HEK293 (cell line): ENCODE measurements around the gene ST8SIA4.

Experiments used
- CTCF ChIA-PET: fragments of 350-600 bp; formaldehyde crosslinking; extraction: SDS; loops from one replicate; lab custom pipeline; 2021; ENCODE audit warnings: antibody characterized with exemption; lab: Yijun Ruan, JAX
- POLR2A ChIA-PET: fragments of 300-600 bp; formaldehyde crosslinking; extraction: SDS; loops from one replicate; lab custom pipeline; 2020; ENCODE audit warnings: antibody characterized with exemption, inconsistent platforms; lab: Yijun Ruan, JAX
- H3K27ac ChIP-seq: fragments of 200-500 bp; sonication (Bioruptor generic); 2 replicates; pipeline ENCODE4 v1.5.1; 2014; ENCODE audit warnings: low read depth, low read length, control low read depth, inconsistent platforms; ENCODE audit errors: extremely low read depth
- H3K36me3 ChIP-seq, 2 experiments: fragments of 200-500 bp in 1 of 2; sonication (Bioruptor generic) in 1 of 2; 1 replicate in 1 of 2; 2 replicates in 1 of 2; pipeline ENCODE4 v1.5.1; 2014 to 2017; ENCODE audit warnings: inconsistent platforms in 2 of 2, low read length in 2 of 2; ENCODE audit not compliant: control insufficient read depth in 2 of 2, insufficient read depth in 1 of 2
- H3K4me1 ChIP-seq: fragments of 200-500 bp; sonication (Bioruptor generic); 2 replicates; pipeline ENCODE4 v1.5.1; 2014; ENCODE audit warnings: mild to moderate bottlenecking, low read length, inconsistent platforms; ENCODE audit not compliant: control insufficient read depth, insufficient read depth
- H3K4me3 ChIP-seq: 2 replicates; pipeline ENCODE4 v1.5.1; 2011; ENCODE audit warnings: low read depth, mild to moderate bottlenecking, control low read depth, low read length, moderate library complexity
- H3K9me3 ChIP-seq: fragments of 200-500 bp; sonication (Bioruptor generic); 2 replicates; pipeline ENCODE4 v1.5.1; 2014; ENCODE audit warnings: low read depth, low read length, inconsistent platforms; ENCODE audit not compliant: control insufficient read depth, insufficient read depth
- GFI1B ChIP-seq: fragments of 450-650 bp; formaldehyde crosslinking; IDR thresholded peaks from 2 replicates; pipeline ENCODE4 v1.5.1; 2016; ENCODE audit warnings: missing biosample characterization, missing genetic modification characterization
- INSM2 ChIP-seq: fragments of 450-650 bp; formaldehyde crosslinking; IDR thresholded peaks from 2 replicates; pipeline ENCODE4 v1.5.1; 2016; ENCODE audit warnings: missing biosample characterization, missing genetic modification characterization
- PBX3 ChIP-seq: sonication (generic); formaldehyde crosslinking; IDR thresholded peaks from 2 replicates; pipeline ENCODE4 v1.8.1; 2022; ENCODE audit warnings: mild to moderate bottlenecking, moderate library complexity, missing genetic modification reagents
- SP7 ChIP-seq: fragments of 450-650 bp; formaldehyde crosslinking; IDR thresholded peaks from 2 replicates; pipeline ENCODE4 v1.5.1; 2016; ENCODE audit warnings: missing biosample characterization, missing genetic modification characterization
- YY1 ChIP-seq: fragments of 450-650 bp; formaldehyde crosslinking; IDR thresholded peaks from 2 replicates; pipeline ENCODE4 v1.5.1; 2018; ENCODE audit warnings: missing biosample characterization, missing genetic modification characterization
- ZBTB11 ChIP-seq: fragments of 450-650 bp; formaldehyde crosslinking; conservative IDR thresholded peaks from 2 replicates; pipeline ENCODE4 v1.5.1; 2016; ENCODE audit warnings: low read depth, missing biosample characterization, missing genetic modification characterization
- ZEB2 ChIP-seq: fragments of 450-650 bp; formaldehyde crosslinking; IDR thresholded peaks from 2 replicates; pipeline ENCODE4 v1.5.1; 2016; ENCODE audit warnings: missing biosample characterization, missing genetic modification characterization
- ZNF121 ChIP-seq: fragments of 450-650 bp; formaldehyde crosslinking; IDR thresholded peaks from 2 replicates; pipeline ENCODE4 v1.5.1; 2016; ENCODE audit warnings: missing biosample characterization, missing genetic modification characterization
- ZNF138 ChIP-seq: fragments of 450-650 bp; formaldehyde crosslinking; IDR thresholded peaks from 2 replicates; pipeline ENCODE4 v1.5.1; 2016; ENCODE audit warnings: missing biosample characterization, missing genetic modification characterization, borderline replicate concordance
- ZNF140 ChIP-seq: fragments of 450-650 bp; formaldehyde crosslinking; IDR thresholded peaks from 2 replicates; pipeline ENCODE4 v1.5.1; 2016; ENCODE audit warnings: missing biosample characterization, missing genetic modification characterization
- ZNF223 ChIP-seq: fragments of 450-650 bp; formaldehyde crosslinking; IDR thresholded peaks from 2 replicates; pipeline ENCODE4 v1.5.1; 2016; ENCODE audit warnings: missing biosample characterization, missing genetic modification characterization
- ZNF274 ChIP-seq, 2 experiments: fragments of 200-500 bp in 1 of 2; fragments of 450-650 bp in 1 of 2; sonication (Bioruptor generic) in 1 of 2; formaldehyde crosslinking in 1 of 2; IDR thresholded peaks; 2 replicates each; pipeline versions ENCODE4 v1.5.1 to v1.6.1; 2014 to 2016; ENCODE audit warnings: borderline replicate concordance in 1 of 2, inconsistent platforms in 1 of 2, low read length in 1 of 2, missing biosample characterization in 1 of 2, missing genetic modification characterization in 1 of 2
- ZNF426 ChIP-seq: fragments of 450-650 bp; formaldehyde crosslinking; IDR thresholded peaks from 2 replicates; pipeline ENCODE4 v1.5.1; 2017; ENCODE audit warnings: missing biosample characterization, missing genetic modification characterization, mild to moderate bottlenecking, inconsistent platforms, moderate library complexity
- ZNF518A ChIP-seq: fragments of 450-650 bp; formaldehyde crosslinking; conservative IDR thresholded peaks from 2 replicates; pipeline ENCODE4 v1.5.1; 2016; ENCODE audit warnings: low read depth, missing biosample characterization, missing genetic modification characterization
- ZNF580 ChIP-seq: fragments of 450-650 bp; formaldehyde crosslinking; IDR thresholded peaks from 2 replicates; pipeline ENCODE4 v1.5.1; 2016; ENCODE audit warnings: missing biosample characterization, missing genetic modification characterization
- ZNF639 ChIP-seq: fragments of 450-650 bp; formaldehyde crosslinking; IDR thresholded peaks from 2 replicates; pipeline ENCODE4 v1.5.1; 2016; ENCODE audit warnings: missing biosample characterization, missing genetic modification characterization
- ZSCAN4 ChIP-seq: fragments of 450-650 bp; formaldehyde crosslinking; IDR thresholded peaks from 2 replicates; pipeline ENCODE4 v1.5.1; 2017; ENCODE audit warnings: missing biosample characterization, missing genetic modification characterization
- ZXDB ChIP-seq: fragments of 450-650 bp; formaldehyde crosslinking; IDR thresholded peaks from 2 replicates; pipeline ENCODE4 v1.5.1; 2016; ENCODE audit warnings: missing biosample characterization, missing genetic modification characterization

ST8SIA4 gene

GRCh38 chr5:100840789-100841188 is 62.3 kb downstream of the ST8SIA4 start:
- POLR2A ChIA-PET: no interaction called here
- Histone ChIP-seq H3K27ac (no peak overlapping the region), H3K9me3 (no peaks in the 10 kb centered on the region), H3K4me3 (no peak overlapping the region), H3K4me1 (no peaks in the 10 kb centered on the region), H3K36me3 (no peaks in the 10 kb centered on the region)
- CTCF ChIA-PET: interaction anchor here (0.7 kb wide), 1 partner anchor 572 kb away, joined by 3 read pairs; no protein-coding TSS in a partner anchor
- TF ChIP-seq ZNF274 (IDR thresholded peaks at IDR 0.05; ENCODE audit: low read length) (no peak), ZNF274 (tag by site-specific recombination; IDR thresholded peaks at IDR 0.05; ENCODE audit: borderline replicate concordance) (no peak)

GRCh38 chr5:100840370-100840769 is 62.7 kb downstream of the ST8SIA4 start:
- ChIA-PET POLR2A (no interaction called here), CTCF (no interaction called here)
- TF ChIP-seq ZNF580 (tag by site-specific recombination) (no peak), ZNF140 (tag by site-specific recombination) (no peak), INSM2 (no peak), ZSCAN4 (no peak), YY1 (tag by site-specific recombination) (no peak), ZEB2 (tag by site-specific recombination) (no peak), ZNF518A (tag by site-specific recombination) (no peak), ZNF121 (tag by site-specific recombination) (no peak), SP7 (tag by site-specific recombination) (no peak), ZXDB (tag by site-specific recombination) (no peak), ZNF138 (tag by site-specific recombination) (no peak), GFI1B (tag by site-specific recombination) (no peak), ZNF639 (tag by site-specific recombination) (no peak), ZNF223 (tag by site-specific recombination) (no peak), PBX3 (no peak), ZNF426 (tag by site-specific recombination) (no peak), ZBTB11 (tag by site-specific recombination) (no peak)
- Histone ChIP-seq H3K27ac (no peak overlapping the region), H3K4me3 (no peak overlapping the region), H3K36me3 (no peaks in the 10 kb centered on the region), H3K4me1 (no peaks in the 10 kb centered on the region), H3K9me3 (no peaks in the 10 kb centered on the region)
